H54 (cell line): Measurements from ENCODE around the gene ACKR3.

Experiments used
- DNase-seq: peaks from one replicate; pipeline ENCODE4 v3.0.0; 2011; ENCODE audit warnings: low spot score, mixed read lengths; ENCODE audit not compliant: insufficient read length
- FAIRE-seq: peaks from 3 replicates; lab custom pipeline; 2011; peaks lifted over from hg19 to GRCh38; lab: Jason Lieb, UNC
- POLR2A ChIP-seq: IDR thresholded peaks from 2 replicates; pipeline ENCODE4 v1.6.1; 2011; ENCODE audit warnings: low read depth, mild to moderate bottlenecking, low read length

The ACKR3 gene

DNA sequence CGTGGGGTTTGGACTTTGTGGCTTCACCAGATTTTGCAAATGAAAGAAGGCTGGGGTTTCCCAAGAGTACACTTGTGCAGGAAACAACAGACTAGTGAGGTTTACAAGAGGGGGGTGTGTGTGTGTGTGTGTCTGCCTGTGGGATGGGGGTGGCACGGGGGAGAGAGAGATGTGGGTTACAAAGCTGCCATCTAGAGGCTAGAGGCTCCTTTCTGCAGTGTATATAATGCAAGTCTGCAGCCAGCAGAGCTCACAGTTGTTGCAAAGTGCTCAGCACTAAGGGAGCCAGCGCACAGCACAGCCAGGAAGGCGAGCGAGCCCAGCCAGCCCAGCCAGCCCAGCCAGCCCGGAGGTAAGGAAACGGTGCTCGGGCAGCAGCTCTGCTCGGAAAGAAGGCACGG is at the start of gene ACKR3:
ACKR3 (plus strand) TSS at position 253 of the 401 bp plus-strand sequence. CDS start 10,641 bp downstream, outside the sequence.
- no peak for TF ChIP-seq POLR2A
- peak; percentile 63 for DNase-seq
- peak; percentile 61 for FAIRE-seq

DNA sequence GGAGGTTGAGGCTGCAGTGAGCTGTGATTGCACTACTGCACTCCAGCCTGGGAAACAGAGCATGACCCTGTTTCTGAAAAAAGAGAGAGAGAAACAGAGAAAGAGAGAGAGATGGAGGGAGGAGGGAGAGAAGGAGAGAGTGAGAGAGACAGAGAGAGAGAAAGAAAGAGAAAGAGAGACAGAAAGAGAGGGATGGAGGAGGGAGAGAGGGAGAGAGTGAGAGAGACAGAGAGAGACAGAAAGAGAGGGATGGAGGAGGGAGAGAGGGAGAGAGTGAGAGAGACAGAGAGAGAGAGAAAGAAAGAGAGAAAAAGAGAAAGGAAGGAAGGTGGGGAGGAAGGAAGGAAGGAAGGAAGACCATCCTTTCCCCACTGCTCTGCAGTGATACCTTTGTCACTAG is 48.1 kb upstream of the ACKR3 start:
- DNase-seq: no peak
- no peak for FAIRE-seq
- TF ChIP-seq POLR2A: no peak

DNA sequence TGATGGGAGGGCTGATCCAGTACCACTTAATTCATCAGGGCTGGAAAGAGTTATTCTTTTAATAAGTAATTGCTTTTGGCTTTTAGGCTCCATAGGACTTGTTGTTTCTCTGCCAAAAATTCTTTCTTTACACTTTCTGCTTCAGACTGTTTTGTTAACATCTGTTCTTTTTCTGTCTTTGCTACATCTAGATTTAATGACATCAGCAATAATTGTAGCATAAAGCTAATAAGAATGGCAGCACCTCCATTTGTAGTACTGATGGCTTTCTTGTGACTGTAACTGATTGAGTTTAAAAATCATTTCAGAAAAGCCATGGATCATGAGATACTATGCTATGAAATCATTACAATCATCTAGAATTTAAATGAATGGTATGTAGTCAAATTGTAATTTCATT is 46.4 kb upstream of the ACKR3 start:
- no peak for FAIRE-seq
- DNase-seq: no peak
- TF ChIP-seq POLR2A: no peak

DNA sequence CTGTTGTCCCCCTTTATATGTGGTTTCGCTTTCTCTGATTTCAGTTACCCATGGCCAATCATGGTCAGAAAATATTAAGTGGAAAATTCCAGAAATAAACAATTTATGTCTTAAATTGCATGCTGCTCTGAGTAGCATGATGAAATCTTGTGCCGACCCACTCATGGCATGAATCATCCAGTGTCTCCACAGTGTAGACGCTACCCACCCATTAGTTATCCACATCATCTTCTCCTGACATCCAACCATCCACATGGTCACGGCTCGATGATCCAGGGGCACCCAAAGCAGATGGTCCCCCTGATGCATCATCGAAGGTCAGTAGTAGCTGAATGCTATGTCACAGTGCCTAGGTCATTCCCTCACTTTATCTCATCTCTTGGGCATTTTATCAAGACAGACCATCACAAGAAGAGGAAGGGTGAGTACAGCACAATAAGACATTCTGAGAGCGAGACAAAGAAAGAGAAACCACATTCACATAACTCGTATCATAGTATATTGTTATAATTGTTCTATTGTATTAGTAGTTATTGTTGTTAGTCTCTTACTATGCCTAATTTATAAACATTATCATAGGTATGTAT is 44.1 kb upstream of the ACKR3 start:
- no peak for DNase-seq
- no peak for TF ChIP-seq POLR2A
- FAIRE-seq: no peak

DNA sequence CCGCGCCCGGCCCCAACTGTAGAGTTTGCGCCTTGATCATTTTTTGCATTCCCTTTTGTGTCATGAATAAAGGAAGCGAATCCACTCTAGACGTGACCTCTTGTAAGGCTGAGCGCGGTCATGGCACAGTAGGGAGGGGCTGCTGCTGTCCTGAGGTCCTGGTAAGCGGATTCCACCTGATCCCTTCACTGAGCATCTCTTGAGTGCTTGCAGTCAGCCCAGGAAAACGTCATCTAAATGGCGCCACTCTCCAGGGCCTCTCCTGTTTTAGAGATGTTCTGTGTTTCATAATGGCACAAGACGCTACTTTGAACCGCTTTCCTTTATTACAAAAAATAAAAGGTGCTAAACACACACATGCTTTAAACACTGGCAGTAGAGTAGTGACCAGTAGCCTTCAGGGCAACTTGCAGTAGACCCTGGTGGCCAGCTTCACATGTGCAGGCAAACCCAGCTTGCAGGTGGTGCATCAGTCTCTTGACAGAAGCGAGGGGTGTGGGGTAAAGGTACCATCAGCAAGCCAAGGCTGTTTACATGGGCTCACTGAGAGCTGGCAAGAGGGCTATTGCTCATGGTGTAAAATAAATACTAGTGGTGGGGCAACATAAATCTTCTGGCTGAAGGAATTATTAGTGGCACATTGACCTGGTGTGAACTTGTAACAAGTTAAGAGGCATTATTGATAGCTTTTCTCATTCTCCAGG is 43.0 kb upstream of the ACKR3 start:
- DNase-seq (no peak), FAIRE-seq (no peak)
- TF ChIP-seq POLR2A: no peak

DNA sequence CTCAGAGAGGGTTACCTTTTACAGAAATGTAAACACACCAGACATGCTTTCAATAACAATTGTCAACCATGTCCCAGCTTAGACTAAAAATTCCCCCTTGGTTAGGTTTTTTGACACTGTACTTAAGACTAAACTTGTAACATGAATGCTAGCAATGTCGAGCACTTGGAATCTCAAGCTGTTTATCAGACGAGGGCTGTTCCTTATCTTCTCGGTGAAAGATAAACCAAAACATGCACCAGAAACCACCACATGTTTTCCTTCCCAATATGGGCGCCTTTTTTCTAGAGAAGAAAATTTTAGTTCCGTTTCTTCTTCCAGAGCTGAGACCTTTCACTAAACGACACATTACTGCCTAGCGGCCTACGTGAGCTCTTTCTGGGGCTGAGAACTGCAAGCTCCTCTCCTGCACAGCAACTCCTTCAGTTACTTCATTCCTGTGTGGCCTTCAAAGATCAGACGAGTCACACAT is 42.4 kb upstream of the ACKR3 start:
- FAIRE-seq: no peak
- no peak for TF ChIP-seq POLR2A
- DNase-seq: no peak

DNA sequence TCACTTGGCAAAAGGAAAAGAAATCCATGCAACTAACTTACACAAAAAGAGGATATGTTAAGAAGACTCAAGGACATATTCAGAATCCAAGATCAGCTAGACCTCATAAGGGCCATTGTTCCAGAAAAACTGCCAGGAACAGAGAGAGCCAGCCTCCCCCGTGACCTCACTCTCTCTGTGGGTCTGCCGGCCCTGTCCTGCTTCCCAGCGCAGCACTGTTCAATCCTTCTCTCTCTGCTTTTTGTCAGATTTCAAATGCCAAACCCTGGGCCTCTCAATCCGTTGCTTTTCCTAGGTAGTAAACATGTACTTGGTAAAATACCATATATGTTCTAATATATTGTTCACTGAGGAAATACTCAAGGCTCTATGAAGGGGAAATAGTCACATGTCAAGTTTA is 40.0 kb upstream of the ACKR3 start:
- no peak for DNase-seq
- FAIRE-seq: no peak
- no peak for TF ChIP-seq POLR2A

DNA sequence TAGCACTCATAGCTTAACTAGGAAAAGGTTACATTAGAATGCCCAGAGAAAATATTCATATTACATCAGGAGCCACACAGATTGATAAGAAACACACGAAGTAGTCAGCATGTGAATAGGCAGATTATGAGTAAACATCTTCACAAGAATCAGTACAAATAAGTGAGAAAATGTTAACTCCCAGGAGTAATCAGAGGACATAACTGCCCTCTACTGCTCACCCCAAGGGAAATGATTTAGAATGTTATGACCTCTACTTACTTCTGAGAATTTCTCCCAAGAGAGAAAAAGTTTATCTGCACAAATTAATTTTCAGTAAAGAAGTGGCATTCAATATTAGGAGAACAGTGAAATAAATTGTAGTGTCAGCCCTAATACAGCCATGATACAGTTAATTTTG is 39.1 kb upstream of the ACKR3 start:
- FAIRE-seq (no peak), DNase-seq (no peak)
- TF ChIP-seq POLR2A: no peak

DNA sequence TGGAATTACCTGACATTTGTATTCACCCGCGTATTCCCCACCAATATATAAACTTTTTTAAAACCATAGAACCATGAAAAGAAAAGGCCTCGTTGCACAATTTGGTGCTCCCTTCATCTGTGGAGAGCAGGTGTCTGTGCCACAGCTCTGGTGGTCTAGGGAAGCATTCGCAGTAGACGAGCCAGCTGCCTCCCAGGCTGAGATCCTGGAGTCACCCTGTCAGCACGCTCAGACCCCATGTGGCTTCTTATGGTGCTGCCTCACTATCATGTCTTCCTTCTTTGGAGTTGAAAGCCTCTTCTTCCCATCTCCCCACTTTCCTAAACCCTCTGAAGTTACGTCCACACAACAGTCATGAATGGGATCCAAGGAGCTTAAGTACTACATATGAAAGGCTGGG is 38.4 kb upstream of the ACKR3 start:
- TF ChIP-seq POLR2A: no peak
- no peak for FAIRE-seq
- no peak for DNase-seq

DNA sequence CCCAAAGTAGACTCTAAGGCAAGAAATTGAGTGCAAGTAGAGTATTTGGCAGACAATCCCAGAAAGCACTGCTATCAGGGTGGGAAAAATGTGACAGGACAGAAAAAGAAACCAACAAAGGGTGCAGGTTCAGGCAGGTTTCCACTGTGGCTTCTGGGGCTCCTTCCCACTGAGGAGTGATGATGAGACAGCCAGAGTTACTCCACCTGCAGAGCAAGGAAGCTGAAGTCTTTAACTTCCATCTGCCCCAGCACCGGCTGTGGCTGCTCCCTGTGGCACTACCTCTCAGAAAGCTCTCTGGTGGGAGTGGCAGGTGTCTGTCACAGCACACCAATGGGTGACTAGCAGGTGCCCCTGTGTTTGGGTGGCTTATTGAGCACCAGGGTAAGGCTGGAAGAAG is 37.6 kb upstream of the ACKR3 start:
- FAIRE-seq (no peak), DNase-seq (no peak)
- no peak for TF ChIP-seq POLR2A

DNA sequence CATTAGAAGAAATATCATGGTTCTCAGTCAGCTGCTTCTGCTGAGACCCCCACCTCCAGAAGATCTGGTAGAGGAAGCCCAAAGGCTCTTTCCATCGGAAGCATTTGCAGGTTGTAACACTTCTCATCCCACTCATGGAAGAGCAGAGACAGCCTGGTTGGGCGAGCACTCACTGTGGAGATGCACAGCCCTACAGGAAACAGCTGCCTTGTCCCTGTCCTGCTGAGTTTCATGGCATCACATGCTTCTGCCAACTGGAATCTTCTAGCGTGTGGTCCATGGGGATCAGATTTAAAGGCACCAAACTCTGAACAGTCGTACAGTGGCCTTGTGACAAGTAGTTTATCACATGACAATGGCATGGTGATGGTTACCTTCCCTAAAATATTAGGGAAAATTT is 36.3 kb upstream of the ACKR3 start:
- TF ChIP-seq POLR2A: no peak
- no peak for FAIRE-seq
- DNase-seq: no peak

DNA sequence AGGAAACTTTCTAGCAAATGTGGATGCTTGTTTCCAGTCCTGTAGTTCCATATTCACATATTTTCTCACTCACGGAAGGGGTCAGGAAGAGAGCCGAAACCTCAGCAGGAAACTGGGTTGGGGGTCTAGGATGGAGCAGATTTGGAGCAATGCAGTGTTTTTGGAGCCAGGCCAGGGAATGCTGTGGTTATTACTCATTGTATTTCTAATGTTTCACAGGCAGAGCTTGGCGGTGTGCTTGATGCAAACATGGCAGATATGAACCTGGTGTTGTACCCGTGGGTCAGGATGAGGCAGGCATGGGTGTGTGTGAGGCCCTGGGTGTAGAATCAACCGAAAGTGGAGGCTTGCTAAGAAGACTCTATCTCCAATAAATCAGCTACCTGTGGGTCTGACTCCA is 34.6 kb upstream of the ACKR3 start:
- FAIRE-seq (no peak), DNase-seq (no peak)

DNA sequence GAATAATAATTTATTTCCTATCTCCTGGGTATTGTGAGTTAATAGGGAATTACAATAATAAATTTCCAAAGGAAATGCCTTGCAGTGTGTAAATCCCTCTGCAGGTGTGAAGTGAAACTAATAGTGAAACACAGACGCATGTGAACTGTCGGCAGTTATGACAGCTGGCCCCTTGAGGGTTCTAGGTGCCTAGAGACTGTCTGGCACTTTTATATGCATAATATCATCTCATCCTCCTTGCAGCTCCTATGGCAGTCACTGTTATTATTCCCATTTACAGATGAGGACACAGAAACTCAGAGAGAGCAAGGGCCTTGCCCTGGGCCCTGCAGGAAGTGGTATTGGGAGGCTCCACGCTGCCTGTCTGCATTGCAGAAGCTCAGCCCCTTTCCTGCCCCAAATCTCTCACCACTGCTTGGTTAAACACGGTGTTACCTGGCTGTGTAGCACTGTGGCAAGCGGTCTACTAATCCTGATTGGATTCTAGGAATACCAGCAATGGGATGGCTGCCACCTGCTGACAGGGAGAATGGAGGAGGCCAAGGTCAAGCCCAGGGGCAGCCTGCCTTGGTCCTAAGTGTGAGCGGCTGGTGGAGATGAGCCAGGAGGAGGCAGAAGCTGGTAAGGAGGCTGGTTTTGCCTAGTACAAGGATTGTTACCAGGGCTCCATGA is 32.8 kb upstream of the ACKR3 start:
- DNase-seq: no peak
- TF ChIP-seq POLR2A: no peak
- FAIRE-seq: no peak

More for the DNA sequence above, 34.6 kb upstream of the ACKR3 start:
- TF ChIP-seq POLR2A: no peak

DNA sequence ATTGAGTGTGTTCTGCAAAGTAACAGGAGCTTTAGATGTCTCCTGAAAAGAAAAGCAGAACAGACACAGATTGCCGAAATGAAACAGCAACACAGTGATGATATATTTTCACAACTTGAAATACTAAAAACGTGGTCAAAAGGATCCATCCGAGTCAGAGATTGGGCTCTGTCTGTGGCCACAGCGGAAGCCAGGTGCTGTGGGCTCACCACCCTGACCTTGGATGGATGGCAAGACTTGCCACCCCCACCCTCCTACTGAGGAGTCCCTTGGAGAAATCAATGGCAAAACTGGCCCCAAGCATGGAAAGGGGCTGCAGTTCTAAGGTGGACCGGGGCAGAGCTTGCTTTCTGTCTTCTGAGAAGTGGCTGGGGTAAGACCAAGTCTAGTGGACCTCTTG is 31.4 kb upstream of the ACKR3 start:
- DNase-seq (no peak), FAIRE-seq (no peak)
- no peak for TF ChIP-seq POLR2A

DNA sequence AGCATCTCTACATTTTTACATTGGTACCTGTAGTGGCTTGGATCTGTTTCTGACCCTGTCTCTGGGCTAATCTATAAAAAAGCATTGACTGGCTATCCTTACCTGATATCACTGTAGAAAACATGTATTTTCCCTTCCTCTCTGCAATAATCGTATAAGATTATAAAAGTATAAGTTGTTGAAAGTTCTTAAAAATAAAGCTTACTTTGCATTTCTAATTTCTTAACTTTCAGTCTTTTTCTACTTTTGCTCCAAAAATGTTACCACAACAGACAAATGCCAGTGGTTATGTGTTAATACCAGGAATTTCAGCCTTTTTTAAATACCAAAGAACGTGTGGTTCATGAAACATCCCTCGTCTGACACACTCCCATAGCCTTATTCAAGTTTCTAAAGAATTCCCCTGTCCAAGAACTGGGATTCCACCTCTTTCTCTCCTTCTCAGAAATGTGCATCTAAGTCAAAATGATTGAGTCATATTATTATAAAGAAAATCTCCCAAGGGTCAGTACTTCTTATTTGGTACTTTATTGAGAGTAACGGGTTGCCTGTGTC is 28.5 kb upstream of the ACKR3 start:
- no peak for FAIRE-seq
- no peak for DNase-seq
- TF ChIP-seq POLR2A: no peak
